ENCODE results near the gene OSBPL7. TPM values are rescaled to one million over a fixed set of nuclear protein-coding genes. Genes with fewer than 3 reads are reported as not detected.

OSBPL7 gene
- total RNA-seq, 1 donor from 2014 or later, result 21.4 TPM

DNA sequence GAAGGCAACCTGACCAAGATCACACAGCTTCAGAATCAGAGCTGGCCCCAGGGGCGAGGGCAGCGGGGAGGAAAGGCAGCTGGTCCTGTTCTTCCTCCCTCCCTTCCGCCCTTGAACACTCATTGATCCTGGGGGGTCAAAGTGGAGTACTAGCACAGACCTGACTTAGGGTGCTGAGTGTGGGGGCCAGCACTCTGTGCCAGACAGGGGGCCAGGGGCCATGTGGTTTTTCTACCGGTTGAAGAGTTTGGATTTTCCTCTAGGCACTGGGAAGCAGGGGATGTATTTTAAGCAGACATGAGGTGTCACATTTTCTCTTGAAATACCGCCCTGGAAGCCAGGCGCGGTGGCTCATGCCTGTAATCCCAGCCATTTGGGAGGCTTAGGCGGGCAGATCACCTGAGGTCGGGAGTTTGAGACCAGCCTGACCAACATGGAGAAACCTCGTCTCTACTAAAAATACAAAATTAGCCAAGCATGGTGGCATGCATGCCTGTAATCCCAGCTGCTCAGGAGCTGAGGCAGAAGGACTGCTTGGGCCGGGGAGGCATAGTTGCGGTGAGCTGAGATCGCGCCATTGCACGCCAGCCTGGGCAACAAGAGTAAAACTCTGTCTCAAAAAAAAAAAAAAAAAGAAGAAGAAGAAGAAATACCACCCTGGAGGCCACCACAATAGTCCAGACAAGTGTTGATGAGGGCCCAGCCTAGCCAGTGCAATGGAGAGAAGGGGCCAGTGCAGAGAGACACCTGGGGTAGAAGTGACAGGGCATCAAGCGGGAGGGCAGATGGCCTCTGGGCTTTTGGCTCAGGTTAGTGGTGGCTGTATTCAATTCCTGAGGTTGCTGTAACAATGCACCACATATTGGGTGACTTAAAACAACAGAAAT is 15.3 kb downstream of the OSBPL7 start:
- peaks cover 18% of the 10 kb centered on the region for H3K4me1 Mint-ChIP-seq (ENCODE audit: low read depth, unreplicated experiment)
- Histone ChIP-seq H3K9me3 (ENCODE audit: insufficient read depth, low read depth, low read length) (no peaks in the 10 kb centered on the region), H3K9ac (ENCODE audit: low read length) (no peak overlapping the region), H3K79me2 (ENCODE audit: insufficient read depth, low read length) (no peaks in the 10 kb centered on the region), H3K27ac (ENCODE audit: low read depth, low read length) (no peak overlapping the region), H3K36me3 (ENCODE audit: insufficient read depth, low read length) (peaks cover 5% of the 10 kb centered on the region), H3K27me3 (ENCODE audit: insufficient read depth, low read length) (peaks cover 25% of the 10 kb centered on the region), H3K4me3 (ENCODE audit: insufficient read depth, low read depth, low read length) (no peak overlapping the region), H3K4me2 (ENCODE audit: low read length) (no peak overlapping the region), H2AFZ (ENCODE audit: low read depth, low read length) (no peak overlapping the region), H3K4me1 (ENCODE audit: insufficient read depth, low read length) (peaks cover 12% of the 10 kb centered on the region), H4K20me1 (ENCODE audit: insufficient read depth, low read length) (peaks cover 43% of the 10 kb centered on the region)
- H3K36me3 Mint-ChIP-seq (ENCODE audit: low read depth, unreplicated experiment), result peaks cover 18% of the 10 kb centered on the region
- no peaks in the 10 kb centered on the region for H3K9me3 Mint-ChIP-seq (ENCODE audit: unreplicated experiment)
- no peak overlapping the region for H3K4me3 Mint-ChIP-seq (ENCODE audit: unreplicated experiment)
- H3K27ac Mint-ChIP-seq (ENCODE audit: unreplicated experiment), result no peak overlapping the region
- FAIRE-seq, result no peak
- DNase-seq (ENCODE audit: low read depth), result no peak
- TF ChIP-seq, protein P1, sequence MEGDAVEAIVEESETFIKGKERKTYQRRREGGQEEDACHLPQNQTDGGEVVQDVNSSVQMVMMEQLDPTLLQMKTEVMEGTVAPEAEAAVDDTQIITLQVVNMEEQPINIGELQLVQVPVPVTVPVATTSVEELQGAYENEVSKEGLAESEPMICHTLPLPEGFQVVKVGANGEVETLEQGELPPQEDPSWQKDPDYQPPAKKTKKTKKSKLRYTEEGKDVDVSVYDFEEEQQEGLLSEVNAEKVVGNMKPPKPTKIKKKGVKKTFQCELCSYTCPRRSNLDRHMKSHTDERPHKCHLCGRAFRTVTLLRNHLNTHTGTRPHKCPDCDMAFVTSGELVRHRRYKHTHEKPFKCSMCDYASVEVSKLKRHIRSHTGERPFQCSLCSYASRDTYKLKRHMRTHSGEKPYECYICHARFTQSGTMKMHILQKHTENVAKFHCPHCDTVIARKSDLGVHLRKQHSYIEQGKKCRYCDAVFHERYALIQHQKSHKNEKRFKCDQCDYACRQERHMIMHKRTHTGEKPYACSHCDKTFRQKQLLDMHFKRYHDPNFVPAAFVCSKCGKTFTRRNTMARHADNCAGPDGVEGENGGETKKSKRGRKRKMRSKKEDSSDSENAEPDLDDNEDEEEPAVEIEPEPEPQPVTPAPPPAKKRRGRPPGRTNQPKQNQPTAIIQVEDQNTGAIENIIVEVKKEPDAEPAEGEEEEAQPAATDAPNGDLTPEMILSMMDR (IDR thresholded peaks at IDR 0.05; ENCODE audit: insufficient read depth, low read depth, low read length), result no peak
- no peak for TF ChIP-seq EZH2 (IDR thresholded peaks at IDR 0.05; ENCODE audit: insufficient read depth, low read length)
- H3K27me3 Mint-ChIP-seq (ENCODE audit: low read depth, unreplicated experiment), result peaks cover 31% of the 10 kb centered on the region

DNA sequence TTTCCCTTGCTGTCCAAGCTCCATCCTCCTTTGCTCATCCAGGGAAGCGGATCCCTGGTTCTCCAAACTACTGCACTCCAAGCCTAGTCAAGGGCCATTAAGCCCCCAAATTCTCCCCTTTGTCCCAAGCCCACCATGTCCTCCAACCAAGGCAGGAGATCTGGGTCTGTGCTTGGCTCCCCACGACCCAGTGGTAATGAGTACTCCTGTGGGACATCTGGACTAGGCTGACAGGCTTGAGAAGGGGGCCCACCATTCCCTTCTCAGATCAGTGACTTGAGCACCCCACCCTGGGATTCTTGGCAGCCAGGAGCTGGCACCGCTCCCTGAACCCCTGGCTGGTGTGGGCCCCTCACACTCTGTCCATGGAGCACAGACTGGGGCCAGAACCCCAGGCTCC is 17.1 kb downstream of the OSBPL7 start:
- H4K20me1 ChIP-seq (ENCODE audit: insufficient read depth, low read length), result peaks cover 28% of the 10 kb centered on the region
- H3K79me2 ChIP-seq (ENCODE audit: insufficient read depth, low read length), result no peaks in the 10 kb centered on the region
- no peak overlapping the region for H3K4me2 ChIP-seq (ENCODE audit: low read length)
- Mint-ChIP-seq H3K4me3 (ENCODE audit: unreplicated experiment) (no peak overlapping the region), H3K27ac (ENCODE audit: unreplicated experiment) (no peak overlapping the region), H3K27me3 (ENCODE audit: low read depth, unreplicated experiment) (peaks cover 40% of the 10 kb centered on the region), H3K9me3 (ENCODE audit: unreplicated experiment) (no peaks in the 10 kb centered on the region), H3K36me3 (ENCODE audit: low read depth, unreplicated experiment) (peaks cover 17% of the 10 kb centered on the region), H3K4me1 (ENCODE audit: low read depth, unreplicated experiment) (no peaks in the 10 kb centered on the region)
- H3K9me3 ChIP-seq (ENCODE audit: insufficient read depth, low read depth, low read length), result no peaks in the 10 kb centered on the region
- TF ChIP-seq, protein P1 (IDR thresholded peaks at IDR 0.05; ENCODE audit: insufficient read depth, low read depth, low read length), result no peak
- no peak for TF ChIP-seq EZH2 (IDR thresholded peaks at IDR 0.05; ENCODE audit: insufficient read depth, low read length)
- peaks cover 27% of the 10 kb centered on the region for H3K27me3 ChIP-seq (ENCODE audit: insufficient read depth, low read length)
- FAIRE-seq, result no peak
- H3K4me1 ChIP-seq (ENCODE audit: insufficient read depth, low read length), result no peaks in the 10 kb centered on the region
- no peak overlapping the region for H3K9ac ChIP-seq (ENCODE audit: low read length)
- H3K4me3 ChIP-seq (ENCODE audit: insufficient read depth, low read depth, low read length), result no peak overlapping the region
- peaks cover 5% of the 10 kb centered on the region for H3K36me3 ChIP-seq (ENCODE audit: insufficient read depth, low read length)
- H2AFZ ChIP-seq (ENCODE audit: low read depth, low read length), result no peak overlapping the region
- H3K27ac ChIP-seq (ENCODE audit: low read depth, low read length), result no peak overlapping the region
- DNase-seq (ENCODE audit: low read depth), result no peak

DNA sequence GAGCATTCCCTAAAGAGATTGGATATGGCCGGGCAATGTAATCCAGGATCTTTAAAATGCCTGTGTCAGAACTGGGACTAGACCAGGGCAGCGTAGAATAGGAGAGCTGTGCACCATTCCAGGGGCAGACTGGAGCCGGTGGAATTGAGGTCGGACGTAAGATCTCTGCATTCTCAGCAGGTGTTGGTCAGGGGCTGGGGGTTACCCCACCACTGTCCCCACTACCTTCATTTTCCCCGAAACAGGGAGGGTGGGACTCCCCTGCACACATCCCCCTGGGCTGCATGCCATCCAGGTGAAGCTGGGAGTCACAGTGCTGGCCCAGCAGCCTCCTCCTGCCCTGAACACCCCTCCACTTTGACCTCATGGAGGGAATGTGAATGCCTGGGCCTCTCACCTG is 17.8 kb downstream of the OSBPL7 start:
- Mint-ChIP-seq H3K4me3 (ENCODE audit: unreplicated experiment) (no peak overlapping the region), H3K27ac (ENCODE audit: unreplicated experiment) (no peak overlapping the region), H3K9me3 (ENCODE audit: unreplicated experiment) (no peaks in the 10 kb centered on the region), H3K36me3 (ENCODE audit: low read depth, unreplicated experiment) (peaks cover 17% of the 10 kb centered on the region), H3K27me3 (ENCODE audit: low read depth, unreplicated experiment) (peaks cover 40% of the 10 kb centered on the region), H3K4me1 (ENCODE audit: low read depth, unreplicated experiment) (no peaks in the 10 kb centered on the region)
- Histone ChIP-seq H3K4me2 (ENCODE audit: low read length) (no peak overlapping the region), H3K79me2 (ENCODE audit: insufficient read depth, low read length) (no peaks in the 10 kb centered on the region), H3K36me3 (ENCODE audit: insufficient read depth, low read length) (no peaks in the 10 kb centered on the region), H2AFZ (ENCODE audit: low read depth, low read length) (no peak overlapping the region), H3K27ac (ENCODE audit: low read depth, low read length) (no peak overlapping the region), H4K20me1 (ENCODE audit: insufficient read depth, low read length) (peaks cover 21% of the 10 kb centered on the region), H3K4me3 (ENCODE audit: insufficient read depth, low read depth, low read length) (no peak overlapping the region), H3K27me3 (ENCODE audit: insufficient read depth, low read length) (peaks cover 27% of the 10 kb centered on the region), H3K9ac (ENCODE audit: low read length) (no peak overlapping the region), H3K4me1 (ENCODE audit: insufficient read depth, low read length) (no peaks in the 10 kb centered on the region), H3K9me3 (ENCODE audit: insufficient read depth, low read depth, low read length) (no peaks in the 10 kb centered on the region)
- TF ChIP-seq, protein P1 (IDR thresholded peaks at IDR 0.05; ENCODE audit: insufficient read depth, low read depth, low read length), result no peak
- TF ChIP-seq EZH2 (IDR thresholded peaks at IDR 0.05; ENCODE audit: insufficient read depth, low read length), result no peak
- no peak for DNase-seq (ENCODE audit: low read depth)
- no peak for FAIRE-seq

All from astrocyte (in vitro differentiated cells and primary cell).